GM18507 (cell line): ENCODE measurements around the gene RNLS.

Experiments
- DNase-seq: peaks from one replicate; pipeline ENCODE4 v3.0.0; 2011; ENCODE audit warnings: low read depth; ENCODE audit not compliant: insufficient read length; ENCODE audit errors: extremely low spot score
- FAIRE-seq: peaks from 2 replicates; lab custom pipeline; 2011; peaks lifted over from hg19 to GRCh38; lab: Jason Lieb, UNC

The RNLS gene

DNA sequence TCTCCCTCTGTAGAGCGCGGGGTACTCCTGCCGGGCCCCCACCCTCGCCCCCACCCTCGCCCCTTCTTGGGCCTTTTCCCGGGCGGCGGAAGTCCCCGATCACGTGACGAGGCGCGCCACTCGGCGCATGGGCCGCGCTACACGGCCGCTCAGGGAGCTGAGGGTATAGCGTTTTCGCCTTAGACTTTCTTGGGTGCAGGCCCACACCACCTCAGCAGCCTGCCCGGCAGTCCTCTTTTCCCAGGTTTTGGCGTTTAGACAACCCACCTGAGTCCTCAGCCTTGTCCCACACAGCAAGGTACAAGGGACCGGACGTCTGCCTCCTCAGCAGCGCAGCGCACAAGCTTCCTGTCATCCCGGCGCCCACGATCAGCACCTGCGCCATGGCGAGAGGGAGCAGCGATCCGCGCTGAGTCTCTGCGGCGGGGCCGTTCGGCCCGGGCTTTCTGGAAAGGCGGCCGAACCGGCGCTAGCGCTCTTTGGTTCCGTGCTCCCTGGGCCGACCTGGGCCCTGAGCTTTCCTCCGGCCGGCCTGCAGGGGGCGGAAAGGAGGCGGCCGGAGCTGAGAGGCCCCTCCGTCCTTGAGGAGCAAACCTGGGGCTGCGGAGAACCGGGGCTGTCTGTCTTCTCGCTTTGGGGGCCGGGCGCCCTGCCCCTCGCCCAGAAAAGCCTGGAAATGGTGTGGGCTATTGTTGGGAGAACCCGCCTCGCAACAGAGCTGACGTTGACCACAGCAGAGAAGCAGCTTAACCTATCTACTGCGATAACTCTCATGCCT lies at the start of gene RNLS:
Gene RNLS (minus strand): TSS at position 513 of the 778 bp plus-strand sequence.
- peak; percentile 30 for DNase-seq
- FAIRE-seq = peak; percentile 79

DNA sequence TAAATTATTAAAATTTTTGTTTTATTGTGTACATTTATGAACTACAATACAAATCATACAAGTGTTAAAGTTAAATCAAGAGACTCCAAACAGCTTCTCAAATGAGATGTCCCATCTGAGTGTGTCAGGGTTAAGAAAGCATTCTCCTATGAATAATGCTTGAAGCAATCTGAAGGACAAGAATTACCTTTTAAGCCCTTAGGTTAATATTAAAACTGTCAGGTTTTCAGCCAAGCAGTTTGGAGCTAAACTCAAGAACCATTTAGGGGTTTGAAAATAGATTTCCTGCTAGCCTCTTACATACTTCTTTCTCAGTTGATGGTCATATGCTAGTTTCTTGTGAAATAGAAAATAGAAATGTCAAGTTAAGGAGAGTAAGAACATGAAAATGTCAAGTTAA lies 41.7 kb upstream of the RNLS start:
- FAIRE-seq = no peak
- no peak for DNase-seq

DNA sequence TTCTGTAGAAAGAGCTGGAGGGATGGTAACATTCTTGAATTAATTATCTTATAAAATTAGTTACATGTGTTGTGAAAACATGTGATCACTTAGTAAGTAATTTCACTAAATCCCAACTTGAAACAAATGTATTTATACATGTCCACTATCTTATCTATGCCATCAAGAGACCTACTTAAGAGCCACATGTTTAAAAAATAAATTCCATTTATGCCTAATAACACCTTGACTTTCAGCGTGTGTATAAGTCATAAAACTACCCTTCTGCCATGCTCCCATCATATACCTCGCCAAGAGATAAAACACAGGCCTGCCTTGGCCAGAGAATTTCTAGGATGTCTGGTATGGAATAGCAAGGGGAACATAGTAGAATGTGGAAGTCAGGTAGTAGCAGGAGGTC lies 40.7 kb upstream of the RNLS start:
- FAIRE-seq = no peak
- DNase-seq = no peak

DNA sequence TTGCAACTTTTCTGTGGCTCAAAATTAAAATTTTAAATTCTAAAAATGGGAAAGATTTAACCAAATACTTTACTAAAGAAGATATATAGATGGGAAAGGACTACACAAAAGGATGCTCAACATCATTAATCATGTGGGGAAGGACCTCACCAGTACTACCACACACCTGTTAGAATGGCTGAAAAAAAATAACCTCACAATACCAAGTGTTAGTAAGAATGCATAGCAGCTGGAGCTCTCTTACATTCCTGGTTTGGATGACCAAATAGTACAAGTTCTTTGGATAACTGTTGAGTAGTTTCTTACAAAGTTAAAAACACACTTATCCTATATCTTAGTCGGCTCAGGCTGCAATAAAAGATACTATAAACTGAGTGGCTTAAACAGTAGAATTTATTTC lies 37.3 kb upstream of the RNLS start:
- DNase-seq = no peak
- no peak for FAIRE-seq

DNA sequence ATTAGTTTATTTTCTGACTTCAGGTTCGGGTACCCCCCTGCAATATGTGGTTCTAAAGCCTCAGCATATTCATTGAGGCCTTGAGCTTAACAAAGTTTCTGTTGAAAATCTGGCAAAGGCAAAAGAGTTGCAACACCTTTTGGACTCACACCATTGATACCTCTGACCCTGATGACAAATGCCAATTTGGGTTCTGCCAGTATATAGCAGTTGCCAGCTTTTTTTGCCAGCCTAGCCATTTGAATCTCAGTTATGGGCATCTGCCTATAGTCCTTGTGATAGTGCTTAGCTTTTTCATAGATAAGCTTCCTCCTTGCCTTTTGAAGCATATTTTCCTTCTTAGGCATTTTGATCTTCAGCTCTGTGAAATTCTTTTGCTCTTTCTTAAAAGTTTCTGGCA lies 35.4 kb upstream of the RNLS start:
- FAIRE-seq (no peak), DNase-seq (no peak)

DNA sequence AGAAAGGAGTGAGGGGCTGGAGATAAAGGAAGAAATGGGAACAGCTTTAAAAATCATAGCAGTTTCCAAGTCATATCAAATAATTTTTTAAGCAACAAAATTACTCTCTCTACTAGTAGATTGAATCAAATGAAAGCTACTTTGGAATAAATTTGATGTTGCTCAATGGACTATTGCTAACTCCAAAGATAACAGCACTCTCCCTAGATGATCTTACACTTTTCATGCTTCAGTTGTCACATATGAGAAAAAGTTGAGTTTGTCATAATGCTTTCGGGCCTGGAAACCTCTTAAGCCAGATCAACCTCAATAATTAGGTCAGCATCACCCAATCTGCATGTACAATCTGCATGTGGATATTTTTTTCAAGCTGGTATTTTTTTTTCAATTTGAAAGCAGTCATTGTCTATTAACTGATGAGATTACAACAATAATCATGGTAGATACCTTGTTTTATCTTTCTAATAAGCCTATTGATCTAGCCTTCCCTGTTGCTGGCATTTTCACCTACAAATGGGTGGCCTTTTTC lies 34.7 kb upstream of the RNLS start:
- DNase-seq = no peak
- no peak for FAIRE-seq

DNA sequence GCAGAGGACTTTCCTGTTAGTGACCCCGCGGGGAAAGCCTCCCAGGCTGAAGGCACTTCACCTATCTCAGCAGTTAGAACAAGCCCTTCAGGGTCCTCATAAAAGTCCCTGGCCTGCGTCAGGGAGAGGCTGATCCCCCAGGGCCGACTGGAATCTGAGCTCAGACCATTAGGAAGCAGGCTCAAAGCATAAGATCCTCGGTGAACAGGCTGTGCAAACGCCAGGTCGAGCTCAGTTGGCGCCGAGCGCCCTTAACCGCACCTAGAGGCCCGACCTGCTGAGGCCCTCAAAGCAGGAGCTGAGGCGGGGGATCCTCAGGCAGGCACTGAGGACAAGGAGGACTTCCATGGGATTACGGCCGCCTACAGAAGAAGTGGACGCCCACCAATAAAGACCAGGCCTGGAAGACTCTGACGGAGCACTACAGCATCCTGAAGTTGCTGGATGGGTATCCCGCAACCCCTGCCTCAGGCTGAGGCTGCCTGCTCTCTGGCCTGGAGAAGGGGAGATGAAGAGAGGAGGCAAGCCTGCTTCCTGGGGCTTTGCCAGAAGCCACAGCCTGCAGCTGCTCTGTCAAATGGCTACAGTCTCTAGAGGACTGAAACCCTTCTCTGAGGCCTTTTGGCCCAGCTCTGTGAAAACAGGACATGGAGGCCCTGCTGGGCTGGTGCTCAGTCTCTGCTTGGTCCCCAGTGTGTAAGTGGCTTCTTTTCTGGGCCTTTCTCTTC lies 33.3 kb upstream of the RNLS start:
- no peak for FAIRE-seq

DNA sequence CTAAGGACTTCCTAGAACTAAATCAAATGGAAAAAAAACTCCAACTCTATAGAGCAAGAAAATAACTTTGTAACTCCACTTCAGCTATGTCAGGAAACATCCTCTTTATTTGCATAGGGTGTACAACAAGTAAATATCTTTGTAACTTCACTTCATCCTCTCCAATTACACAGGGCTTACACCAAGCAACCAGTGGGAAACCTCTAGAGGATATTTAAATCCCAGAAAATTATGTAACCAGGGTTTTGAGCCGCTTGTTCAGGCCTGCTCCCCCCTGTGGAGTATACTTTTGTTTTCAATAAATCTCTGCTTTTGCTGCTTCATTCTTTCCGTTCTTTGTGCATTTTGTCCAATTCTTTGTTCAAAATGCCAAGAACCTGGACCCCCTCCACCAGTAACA lies 25.7 kb upstream of the RNLS start:
- FAIRE-seq = no peak
- DNase-seq = no peak

More for the DNA sequence above, 33.3 kb upstream of the RNLS start:
- no peak for DNase-seq

DNA sequence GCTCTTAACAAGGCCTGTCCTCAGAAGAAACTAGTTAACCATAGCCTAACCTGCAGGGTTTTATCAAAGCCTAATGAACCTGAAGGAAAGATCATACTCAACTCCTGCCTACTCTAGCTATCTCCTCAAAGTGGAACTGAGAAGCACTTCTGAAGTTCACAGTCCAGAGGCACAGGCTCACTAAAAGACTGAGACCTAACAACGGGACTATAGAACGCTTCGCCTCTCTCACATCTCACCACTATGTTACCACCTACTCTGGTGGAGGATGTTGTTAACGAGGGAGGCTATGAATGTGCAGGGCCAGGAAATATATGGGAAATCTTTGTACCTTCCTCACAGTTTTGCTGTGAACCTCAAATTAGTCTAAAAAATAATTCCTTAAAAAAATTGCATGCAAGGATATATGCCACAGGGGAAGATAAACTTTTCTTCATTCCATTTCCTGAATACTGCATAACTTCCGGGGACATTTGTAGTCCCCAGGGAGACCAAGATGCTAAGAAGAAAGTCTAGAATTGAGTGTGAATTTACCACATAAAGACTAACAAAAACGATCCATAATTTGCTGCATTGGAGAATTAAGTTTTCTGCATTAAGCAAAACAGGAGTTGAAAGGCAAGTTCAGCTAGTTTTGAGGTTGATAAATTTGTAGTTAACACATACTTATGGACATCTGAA lies 25.1 kb upstream of the RNLS start:
- no peak for DNase-seq
- peak; percentile 80 for FAIRE-seq

DNA sequence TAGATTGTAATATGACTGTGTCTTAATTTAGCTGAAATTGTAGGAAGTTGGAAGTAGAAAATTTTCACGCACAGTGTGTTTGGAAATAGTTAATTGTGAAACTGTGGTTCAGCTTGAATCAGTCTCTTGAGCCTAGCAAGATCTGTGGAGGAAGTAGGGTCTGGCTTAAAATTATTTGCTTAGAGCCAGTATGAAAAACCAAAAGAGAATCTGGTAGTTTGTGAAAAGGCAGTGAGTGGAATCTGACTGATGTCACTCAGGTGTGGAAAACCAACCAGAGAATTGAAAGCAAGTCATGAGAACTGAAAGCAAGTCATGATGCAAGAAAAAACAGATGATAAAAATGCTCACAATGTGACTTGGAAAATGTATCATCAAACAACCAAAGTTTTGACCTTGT lies 14.9 kb upstream of the RNLS start:
- no peak for DNase-seq
- FAIRE-seq = peak; percentile 95

DNA sequence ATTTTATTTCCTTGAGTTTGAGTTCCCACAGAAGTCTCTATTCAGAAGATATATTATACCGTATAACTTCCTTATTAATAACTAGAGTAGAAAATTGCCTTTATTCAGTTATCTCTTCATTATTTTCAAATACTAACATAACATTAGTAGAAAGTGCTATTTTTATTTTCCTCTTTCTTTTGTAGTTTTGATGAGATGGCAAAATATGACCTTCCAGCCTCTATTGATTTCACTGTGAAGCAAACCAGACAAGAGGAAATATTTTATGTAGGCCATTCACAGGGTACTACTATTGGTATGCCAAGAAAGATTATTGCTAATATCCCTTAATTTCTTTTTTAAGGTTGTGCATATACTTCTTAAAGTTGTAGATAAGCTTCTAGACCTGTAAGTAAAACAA lies 11.4 kb upstream of the RNLS start:
- DNase-seq = no peak
- FAIRE-seq = no peak

DNA sequence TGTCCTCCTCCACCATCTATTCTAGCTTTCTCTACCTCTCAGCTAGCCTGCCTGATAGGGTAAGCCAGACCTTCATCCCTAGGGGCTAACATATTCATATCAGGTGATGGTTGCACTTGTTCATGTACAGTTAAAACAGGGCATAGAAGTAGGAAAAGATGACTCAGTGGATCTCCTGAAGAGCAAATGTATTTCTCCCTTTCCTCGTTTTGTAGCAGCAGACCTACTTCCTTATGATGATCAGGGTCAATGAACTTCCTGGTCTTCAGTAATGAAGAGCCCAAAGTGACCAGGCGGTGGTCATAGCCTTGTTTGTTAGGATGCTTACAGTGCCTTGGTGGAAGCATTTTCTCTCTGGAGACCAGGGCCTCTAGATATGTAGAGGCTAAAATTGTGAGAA lies 9.8 kb upstream of the RNLS start:
- no peak for FAIRE-seq
- DNase-seq = no peak

DNA sequence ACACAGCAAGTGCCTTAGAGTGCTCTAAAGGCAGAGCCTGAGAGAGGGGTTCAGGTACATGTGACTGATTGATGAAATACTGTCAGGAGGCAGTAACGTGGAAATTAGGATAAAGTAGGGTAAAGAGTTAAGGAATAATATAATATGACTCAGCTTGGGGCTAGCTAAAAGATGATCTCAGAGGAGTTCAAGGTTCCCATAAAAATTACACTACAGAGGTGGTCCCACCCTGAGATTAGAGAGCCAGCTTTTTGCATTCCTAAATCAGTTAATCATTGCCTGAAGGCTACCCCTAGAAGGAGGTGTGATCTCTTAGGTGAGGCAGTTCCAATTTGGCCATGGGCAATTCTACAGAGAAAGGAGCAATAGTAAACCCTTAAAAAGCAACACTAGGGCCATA lies 9.3 kb upstream of the RNLS start:
- FAIRE-seq (no peak), DNase-seq (no peak)

DNA sequence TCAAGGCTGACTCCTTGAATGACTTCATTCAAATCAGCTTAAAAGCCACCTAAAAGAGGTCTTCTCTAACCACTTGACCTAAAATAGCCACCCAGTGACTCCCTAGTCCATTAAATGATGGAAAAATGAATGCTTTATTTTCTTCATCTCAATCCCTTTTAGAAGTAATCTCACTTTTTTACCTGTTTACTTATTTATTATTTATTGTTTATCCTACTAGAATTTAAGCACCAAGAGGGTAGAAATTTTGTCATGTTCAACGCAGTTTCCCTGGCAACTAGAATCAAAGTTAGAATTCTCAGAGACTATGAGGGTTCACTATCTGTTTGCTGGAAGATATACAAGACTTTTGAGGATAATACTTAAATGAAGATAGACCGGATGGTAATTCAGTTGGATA lies 3.3 kb upstream of the RNLS start, which contains the start of gene LIPJ:
Gene LIPJ (plus strand): TSS at position 301 of the 400 bp plus-strand sequence. CDS start 3,926 bp downstream, outside the sequence.
- no peak for DNase-seq
- no peak for FAIRE-seq

DNA sequence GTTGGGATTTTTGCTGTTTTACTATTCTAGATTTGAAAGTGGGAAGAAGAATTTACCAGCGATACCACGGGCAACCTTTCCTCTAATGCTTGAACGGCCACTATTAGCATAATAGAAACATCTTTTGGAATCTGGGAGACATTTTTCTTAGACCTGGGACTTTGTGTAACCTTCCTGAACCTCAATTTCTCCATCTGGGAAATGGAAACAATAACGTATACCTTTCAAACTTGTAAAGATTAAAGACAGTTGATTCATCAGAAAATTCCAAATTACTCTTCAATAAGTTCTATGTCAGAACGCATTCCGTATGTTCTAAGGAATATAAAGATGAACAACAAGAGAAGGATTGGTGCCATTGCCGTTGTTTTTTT lies 453 bp upstream of the RNLS start:
- FAIRE-seq (peak; percentile 33), DNase-seq (no peak)

DNA sequence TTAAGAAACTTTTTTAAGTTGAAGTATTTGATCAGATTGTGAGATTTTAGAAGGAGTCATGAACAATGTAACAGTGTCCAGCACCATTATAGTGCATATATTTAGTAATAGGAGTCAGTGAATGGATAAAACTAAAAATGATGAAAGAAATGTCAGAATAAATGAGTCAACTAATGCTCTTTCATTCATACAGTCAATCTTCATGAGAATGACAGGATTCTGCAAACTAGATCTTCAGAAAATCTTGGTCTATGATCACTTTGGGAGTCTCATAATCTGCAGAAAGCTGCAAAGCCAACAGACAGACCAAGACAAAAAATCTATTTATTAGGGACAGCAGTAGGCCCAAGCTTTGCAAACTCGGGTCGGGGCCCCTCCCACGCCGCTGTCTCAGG lies 710 bp downstream of the RNLS start:
- FAIRE-seq = peak; percentile 35
- no peak for DNase-seq

DNA sequence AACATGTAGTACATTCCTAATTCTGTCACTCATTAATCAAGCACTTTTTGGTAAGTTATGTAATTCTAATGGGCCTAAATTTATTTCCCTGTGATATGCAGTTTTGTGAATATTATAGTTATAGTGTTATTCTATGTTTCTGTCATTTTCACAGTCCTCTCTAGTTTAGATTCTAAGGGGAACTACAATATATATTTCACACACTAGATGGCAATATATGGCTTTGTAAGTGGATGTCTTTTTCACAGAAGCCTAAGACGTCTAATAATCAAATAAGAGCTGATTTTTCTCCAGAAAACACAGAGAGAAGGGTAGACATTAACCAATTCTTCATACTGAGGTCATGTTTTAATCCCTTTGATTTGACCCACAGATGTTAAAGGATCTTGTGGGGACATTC lies 18.0 kb downstream of the RNLS start:
- peak; percentile 68 for FAIRE-seq

DNA sequence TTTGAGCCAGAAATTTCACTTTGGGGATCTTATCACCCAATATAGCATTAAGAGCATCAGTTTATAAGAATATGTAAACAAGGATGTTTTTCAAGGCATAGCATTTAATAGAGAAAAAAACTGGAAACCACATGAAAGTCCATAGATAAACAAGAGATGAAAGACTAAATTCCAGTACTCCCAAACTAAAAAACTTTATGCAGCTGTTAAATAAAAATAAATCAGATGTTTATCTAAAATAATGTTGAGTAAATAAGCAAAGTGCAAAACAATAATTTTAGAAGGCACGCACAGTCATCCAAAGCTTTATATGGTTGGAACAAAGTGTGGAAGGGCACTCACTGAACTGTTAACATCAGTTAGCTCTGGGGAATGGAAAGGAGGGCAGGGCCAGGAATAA lies 21.0 kb downstream of the RNLS start:
- DNase-seq = no peak
- no peak for FAIRE-seq

More for the DNA sequence above, 18.0 kb downstream of the RNLS start:
- peak; percentile 17 for DNase-seq

DNA sequence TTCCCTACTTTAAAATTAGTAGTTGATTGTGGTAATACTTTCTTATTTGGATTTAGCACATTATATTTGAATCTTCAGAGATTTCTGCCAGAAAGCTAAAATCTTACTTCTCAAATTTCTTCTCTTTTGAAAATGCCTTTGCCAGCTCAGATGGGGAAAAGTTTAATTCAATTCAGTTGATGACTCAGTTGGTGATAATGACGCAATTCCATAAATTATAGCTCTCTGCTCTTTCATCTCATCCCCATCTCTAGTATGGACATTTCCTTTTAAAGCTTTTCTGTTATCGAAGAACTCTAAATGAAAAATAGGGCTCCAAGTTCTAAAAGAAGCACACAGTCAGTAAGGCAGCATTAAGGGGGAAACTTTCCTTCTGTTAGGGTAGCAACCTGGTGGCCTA lies 25.5 kb downstream of the RNLS start:
- FAIRE-seq = no peak

DNA sequence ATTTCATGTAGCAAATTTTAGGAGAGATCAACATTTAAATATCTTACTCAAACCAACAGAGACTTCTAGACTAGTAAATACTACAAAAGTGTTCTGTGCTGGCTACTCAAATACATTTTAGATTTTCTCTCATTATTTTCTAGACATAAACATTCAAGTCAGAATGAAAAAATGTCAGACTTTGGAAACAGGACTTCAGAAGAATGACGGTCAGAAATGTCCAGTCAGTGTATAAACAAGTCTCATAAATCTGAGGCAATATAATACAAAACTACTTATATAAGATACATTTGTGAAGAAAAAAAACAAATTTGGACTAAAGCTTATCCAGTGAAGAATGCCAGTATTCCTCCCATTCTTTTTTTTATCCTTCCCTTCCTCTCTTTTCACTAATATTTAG lies 25.9 kb downstream of the RNLS start:
- FAIRE-seq = no peak

More for the DNA sequence above, 25.5 kb downstream of the RNLS start:
- DNase-seq = no peak

More for the DNA sequence above, 25.9 kb downstream of the RNLS start:
- no peak for DNase-seq
